Measurements from ENCODE around the gene ZNF140.

ZNF140 gene

GRCh38 chr12:133130808-133131128 is 50.0 kb downstream of the ZNF140 start:
- no peak for DNase-seq

- no peak for DNase-seq
These were observed 55.0 kb downstream of the ZNF140 start for GRCh38 chr12:133135747-133136146.

- no peak for DNase-seq
These were observed 65.3 kb downstream of the ZNF140 start for GRCh38 chr12:133145981-133146380.

- no peak for DNase-seq
These were observed 75.5 kb downstream of the ZNF140 start for GRCh38 chr12:133156125-133156690.
